Body of pancreas (tissue), 4 donors: Measurements from ENCODE around the gene DYSF. TPM values are rescaled to one million over a fixed set of nuclear protein-coding genes. Genes with fewer than 3 reads are reported as not detected.

ENCODE experiments used
- ATAC-seq: fragments of 150-250 bp; one replicate; pipeline ENCODE4 v1.9.1; 2016
- DNase-seq, 4 donors: peaks; one replicate each; pipeline ENCODE4 v3.0.0-alpha.2; 2019
- H3K27ac ChIP-seq, 4 donors: fragments of 200-600 bp; sonication (generic); 1 replicate in 3 of 4; 2 replicates in 1 of 4; pipeline versions ENCODE4 v1.5.1 to v1.6.1; 2016 to 2019; ENCODE audit warnings: mild to moderate bottlenecking in 1 of 4, mixed read lengths in 1 of 4, moderate library complexity in 1 of 4
- H3K27me3 ChIP-seq, 2 donors: fragments of 200-600 bp; sonication (generic); one replicate each; pipeline ENCODE4 v1.6.0; 2016; ENCODE audit warnings: mild to moderate bottlenecking in 1 of 2
- H3K36me3 ChIP-seq, 2 donors: fragments of 200-600 bp; sonication (generic); replicated peaks in 1 of 2; 2 replicates each; pipeline ENCODE4 v1.5.1; 2016; ENCODE audit warnings: low read depth in 2 of 2; ENCODE audit not compliant: insufficient read depth in 1 of 2
- H3K4me1 ChIP-seq: fragments of 200-600 bp; sonication (generic); one replicate; pipeline ENCODE4 v1.6.0; 2016
- H3K4me3 ChIP-seq, 2 donors: fragments of 200-600 bp; sonication (generic); 1 replicate in 1 of 2; 2 replicates in 1 of 2; pipeline ENCODE4 v1.5.1; 2016 to 2019
- H3K9me3 ChIP-seq, 3 donors: fragments of 200-600 bp; sonication (generic); 1 replicate in 2 of 3; 2 replicates in 1 of 3; pipeline ENCODE4 v1.5.1; 2016
- CTCF ChIP-seq, 7 experiments: fragments of 450-650 bp in 4 of 7; fragments of 200-600 bp in 3 of 7; sonication (generic) in 3 of 7; IDR thresholded peaks; one replicate each; pipeline ENCODE4 v1.5.1; 2016 to 2019; ENCODE audit warnings: antibody characterized with exemption in 7 of 7
- POLR2A ChIP-seq, 3 donors: fragments of 450-650 bp; IDR thresholded peaks; one replicate each; pipeline ENCODE4 v1.6.1; 2016; ENCODE audit warnings: antibody characterized with exemption in 3 of 3, mild to moderate bottlenecking in 2 of 3
- WGBS, 2 donors: methylation state at CpG; one replicate each; pipeline ENCODE4 v1.1.5; 2017; 5-methylcytosine and 5-hydroxymethylcytosine counted together
- intact Hi-C: fragments of 100-400 bp; cut with DNase I; formaldehyde crosslinking; loops from one replicate; pipeline ENCODE4 v1.15.1; 2023
- total RNA-seq, 2 donors: library from RNA; depleted of rRNA; stranded (reverse); fragments of >200 nt; gene quantifications; one replicate each; pipeline ENCODE4 v1.1.0, GENCODE V29; 2016

The DYSF gene
- total RNA-seq, 2 donors from 2014 or later, result 3.1 to 10.9 TPM

- DNase-seq (no peak), ATAC-seq (no peak)
- no peaks in the 10 kb centered on the region for H3K4me1 ChIP-seq
- H3K27ac ChIP-seq, result no peak overlapping the region
- 86 to 87% methylated on average over 3 of the region's 3 CpGs for WGBS, 2 donors
- no peaks in the 10 kb centered on the region for H3K27me3 ChIP-seq
- intact Hi-C loops, result no loop called here
- H3K36me3 ChIP-seq, result no peaks in the 10 kb centered on the region
- no peaks in the 10 kb centered on the region for H3K9me3 ChIP-seq
- no peak overlapping the region for H3K4me3 ChIP-seq
- no peak for TF ChIP-seq POLR2A (IDR thresholded peaks at IDR 0.05)
- no peak for TF ChIP-seq CTCF (IDR thresholded peaks at IDR 0.05)
Observed at GRCh38 chr2:71591044-71591443, 137.7 kb downstream of the DYSF start.

- Histone ChIP-seq H3K27me3 (no peaks in the 10 kb centered on the region), H3K27ac (no peak overlapping the region), H3K36me3 (no peaks in the 10 kb centered on the region), H3K4me3 (no peak overlapping the region), H3K4me1 (no peaks in the 10 kb centered on the region), H3K9me3 (no peaks in the 10 kb centered on the region)
- ATAC-seq (no peak), DNase-seq (no peak)
- no peak for TF ChIP-seq CTCF (IDR thresholded peaks at IDR 0.05)
- intact Hi-C loops, result no loop called here
- WGBS, 2 donors, result 65% methylated on average over 11 of the region's 12 CpGs; no CpG with 5 or more reads in 1 of the 2 donors
Observed at GRCh38 chr2:71592181-71592711, 138.9 kb downstream of the DYSF start.

- intact Hi-C loops, result no loop called here
- Histone ChIP-seq H3K27ac (no peak overlapping the region), H3K4me1 (no peaks in the 10 kb centered on the region), H3K9me3 (no peaks in the 10 kb centered on the region), H3K36me3 (no peaks in the 10 kb centered on the region), H3K4me3 (no peak overlapping the region), H3K27me3 (no peaks in the 10 kb centered on the region)
- DNase-seq (no peak), ATAC-seq (no peak)
- WGBS, 2 donors, result 69 to 79% methylated on average over 7 of the region's 7 CpGs
- no peak for TF ChIP-seq POLR2A (IDR thresholded peaks at IDR 0.05)
- TF ChIP-seq CTCF (IDR thresholded peaks at IDR 0.05), result no peak
Observed at GRCh38 chr2:71595569-71595968, 142.2 kb downstream of the DYSF start.

GRCh38 chr2:71596011-71596410, 142.7 kb downstream of the DYSF start:
- intact Hi-C loops, result no loop called here
- ATAC-seq, result no peak
- no peak overlapping the region for H3K27ac ChIP-seq
- no peak for DNase-seq
- no peaks in the 10 kb centered on the region for H3K36me3 ChIP-seq
- H3K9me3 ChIP-seq, result no peaks in the 10 kb centered on the region
- TF ChIP-seq POLR2A (IDR thresholded peaks at IDR 0.05) (no peak), CTCF (IDR thresholded peaks at IDR 0.05) (no peak)
- no peaks in the 10 kb centered on the region for H3K27me3 ChIP-seq
- WGBS, 2 donors, result 39% methylated on average over 16 to 17 of the region's 17 CpGs
- no peak overlapping the region for H3K4me3 ChIP-seq
- H3K4me1 ChIP-seq, result no peaks in the 10 kb centered on the region

GRCh38 chr2:71597756-71598155, 144.4 kb downstream of the DYSF start:
- ATAC-seq, result no peak

More at GRCh38 chr2:71597756-71598155, 144.4 kb downstream of the DYSF start:
- Histone ChIP-seq H3K4me3 (no peak overlapping the region), H3K36me3 (no peaks in the 10 kb centered on the region), H3K27me3 (no peaks in the 10 kb centered on the region), H3K9me3 (no peaks in the 10 kb centered on the region), H3K27ac (no peak overlapping the region), H3K4me1 (no peaks in the 10 kb centered on the region)
- intact Hi-C loops, result no loop called here
- TF ChIP-seq CTCF (IDR thresholded peaks at IDR 0.05), result no peak
- TF ChIP-seq POLR2A (IDR thresholded peaks at IDR 0.05), result no peak
- 72 to 78% methylated on average over 4 of the region's 4 CpGs for WGBS, 2 donors
- no peak for DNase-seq
